ENCODE results near the gene AGK.
"Not testable (repeated sequence)": the region's sequence is repeated elsewhere in the genome, so short reads cannot be mapped to it uniquely, and the experiment has no call there.

Gene AGK

GRCh38 chr7:141571059-141571458 lies 19.8 kb downstream of the AGK start:
- Histone ChIP-seq H3K27ac (ENCODE audit: low read length) (no peak overlapping the region), H3K9ac (ENCODE audit: low read length in 2 of 2) (no peak overlapping the region), H3K4me3 (ENCODE audit: low read length in 2 of 2) (no peak overlapping the region), H3K36me3 (ENCODE audit: control insufficient read depth in 2 of 2, insufficient read depth in 2 of 2, low read length in 2 of 2) (peaks cover 0 to 5% of the 10 kb centered on the region in 2 donors), H3K27me3 (ENCODE audit: control insufficient read depth in 1 of 2, insufficient read depth in 2 of 2, low read length in 2 of 2) (no peaks in the 10 kb centered on the region), H3K9me3 (ENCODE audit: control insufficient read depth in 2 of 2, low read length in 2 of 2) (peaks cover 0 to under 1% of the 10 kb centered on the region in 2 donors), H3K4me1 (ENCODE audit: control insufficient read depth, insufficient read depth, low read length) (no peaks in the 10 kb centered on the region)

- Histone ChIP-seq H3K4me1 (ENCODE audit: control insufficient read depth, insufficient read depth, low read length) (no peaks in the 10 kb centered on the region), H3K27me3 (ENCODE audit: control insufficient read depth in 1 of 2, insufficient read depth in 2 of 2, low read length in 2 of 2) (no peaks in the 10 kb centered on the region), H3K9ac (ENCODE audit: low read length in 2 of 2) (no peak overlapping the region), H3K36me3 (ENCODE audit: control insufficient read depth in 2 of 2, insufficient read depth in 2 of 2, low read length in 2 of 2) (peaks cover 0 to 2% of the 10 kb centered on the region in 2 donors), H3K27ac (ENCODE audit: low read length) (no peak overlapping the region), H3K9me3 (ENCODE audit: control insufficient read depth in 2 of 2, low read length in 2 of 2) (peaks cover 0 to 2% of the 10 kb centered on the region in 2 donors), H3K4me3 (ENCODE audit: low read length in 2 of 2) (no peak overlapping the region)
Measured at GRCh38 chr7:141572175-141572574, 21.0 kb downstream of the AGK start.

GRCh38 chr7:141573511-141573910 lies 22.3 kb downstream of the AGK start:
- Histone ChIP-seq H3K36me3 (ENCODE audit: control insufficient read depth in 2 of 2, insufficient read depth in 2 of 2, low read length in 2 of 2) (peaks cover 0 to 2% of the 10 kb centered on the region in 2 donors), H3K9me3 (ENCODE audit: control insufficient read depth in 2 of 2, low read length in 2 of 2) (peaks cover 0 to 2% of the 10 kb centered on the region in 2 donors), H3K27ac (ENCODE audit: low read length) (no peak overlapping the region), H3K27me3 (ENCODE audit: control insufficient read depth in 1 of 2, insufficient read depth in 2 of 2, low read length in 2 of 2) (no peaks in the 10 kb centered on the region), H3K4me1 (ENCODE audit: control insufficient read depth, insufficient read depth, low read length) (no peaks in the 10 kb centered on the region), H3K9ac (ENCODE audit: low read length in 2 of 2) (no peak overlapping the region), H3K4me3 (ENCODE audit: low read length in 2 of 2) (no peak overlapping the region)

- H3K27me3 ChIP-seq (ENCODE audit: control insufficient read depth in 1 of 2, insufficient read depth in 2 of 2, low read length in 2 of 2), result no peaks in the 10 kb centered on the region
- no peak overlapping the region for H3K4me3 ChIP-seq (ENCODE audit: low read length in 2 of 2)
- peaks cover 0 to 2% of the 10 kb centered on the region in 2 donors for H3K36me3 ChIP-seq (ENCODE audit: control insufficient read depth in 2 of 2, insufficient read depth in 2 of 2, low read length in 2 of 2)
Measured at GRCh38 chr7:141575164-141575563, 24.0 kb downstream of the AGK start.

GRCh38 chr7:141575654-141576448 lies 24.6 kb downstream of the AGK start:
- Histone ChIP-seq H3K9me3 (ENCODE audit: control insufficient read depth in 2 of 2, low read length in 2 of 2) (peaks cover 0 to 2% of the 10 kb centered on the region in 2 donors), H3K4me1 (ENCODE audit: control insufficient read depth, insufficient read depth, low read length) (no peaks in the 10 kb centered on the region), H3K27ac (ENCODE audit: low read length) (no peak overlapping the region), H3K4me3 (ENCODE audit: low read length in 2 of 2) (no peak overlapping the region), H3K9ac (ENCODE audit: low read length in 2 of 2) (no peak overlapping the region), H3K27me3 (ENCODE audit: control insufficient read depth in 1 of 2, insufficient read depth in 2 of 2, low read length in 2 of 2) (no peaks in the 10 kb centered on the region), H3K36me3 (ENCODE audit: control insufficient read depth in 2 of 2, insufficient read depth in 2 of 2, low read length in 2 of 2) (peaks cover 0 to 2% of the 10 kb centered on the region in 2 donors)

More at GRCh38 chr7:141575164-141575563, 24.0 kb downstream of the AGK start:
- no peaks in the 10 kb centered on the region for H3K4me1 ChIP-seq (ENCODE audit: control insufficient read depth, insufficient read depth, low read length)
- H3K9ac ChIP-seq (ENCODE audit: low read length in 2 of 2), result no peak overlapping the region
- H3K9me3 ChIP-seq (ENCODE audit: control insufficient read depth in 2 of 2, low read length in 2 of 2), result peaks cover 0 to 2% of the 10 kb centered on the region in 2 donors
- no peak overlapping the region for H3K27ac ChIP-seq (ENCODE audit: low read length)

GRCh38 chr7:141577043-141577839 lies 26.0 kb downstream of the AGK start:
- Histone ChIP-seq H3K9me3 (ENCODE audit: control insufficient read depth in 2 of 2, low read length in 2 of 2) (peaks cover 0 to 2% of the 10 kb centered on the region in 2 donors), H3K4me3 (ENCODE audit: low read length in 2 of 2) (no peak overlapping the region), H3K27me3 (ENCODE audit: control insufficient read depth in 1 of 2, insufficient read depth in 2 of 2, low read length in 2 of 2) (no peaks in the 10 kb centered on the region), H3K4me1 (ENCODE audit: control insufficient read depth, insufficient read depth, low read length) (no peaks in the 10 kb centered on the region), H3K27ac (ENCODE audit: low read length) (no peak overlapping the region), H3K36me3 (ENCODE audit: control insufficient read depth in 2 of 2, insufficient read depth in 2 of 2, low read length in 2 of 2) (peaks cover 0 to 2% of the 10 kb centered on the region in 2 donors), H3K9ac (ENCODE audit: low read length in 2 of 2) (no peak overlapping the region)

GRCh38 chr7:141579953-141580352 lies 28.7 kb downstream of the AGK start:
- not testable (repeated sequence) for H3K4me1 ChIP-seq (ENCODE audit: control insufficient read depth, insufficient read depth, low read length); H3K36me3 ChIP-seq (ENCODE audit: control insufficient read depth in 2 of 2, insufficient read depth in 2 of 2, low read length in 2 of 2); H3K27ac ChIP-seq (ENCODE audit: low read length); H3K27me3 ChIP-seq (ENCODE audit: control insufficient read depth in 1 of 2, insufficient read depth in 2 of 2, low read length in 2 of 2); H3K4me3 ChIP-seq (ENCODE audit: low read length in 2 of 2); H3K9me3 ChIP-seq (ENCODE audit: control insufficient read depth in 2 of 2, low read length in 2 of 2); H3K9ac ChIP-seq (ENCODE audit: low read length in 2 of 2)

GRCh38 chr7:141582063-141582462 lies 30.9 kb downstream of the AGK start:
- H3K27me3 ChIP-seq (ENCODE audit: control insufficient read depth in 1 of 2, insufficient read depth in 2 of 2, low read length in 2 of 2); H3K27ac ChIP-seq (ENCODE audit: low read length); H3K4me3 ChIP-seq (ENCODE audit: low read length in 2 of 2); H3K4me1 ChIP-seq (ENCODE audit: control insufficient read depth, insufficient read depth, low read length); H3K9me3 ChIP-seq (ENCODE audit: control insufficient read depth in 2 of 2, low read length in 2 of 2); H3K36me3 ChIP-seq (ENCODE audit: control insufficient read depth in 2 of 2, insufficient read depth in 2 of 2, low read length in 2 of 2); H3K9ac ChIP-seq (ENCODE audit: low read length in 2 of 2): not testable (repeated sequence)

GRCh38 chr7:141584935-141585334 lies 33.7 kb downstream of the AGK start:
- no peak overlapping the region for H3K9ac ChIP-seq (ENCODE audit: low read length in 2 of 2)
- no peak overlapping the region for H3K4me3 ChIP-seq (ENCODE audit: low read length in 2 of 2)
- H3K9me3 ChIP-seq (ENCODE audit: control insufficient read depth in 2 of 2, low read length in 2 of 2), result no peaks in the 10 kb centered on the region
- H3K27ac ChIP-seq (ENCODE audit: low read length), result no peak overlapping the region
- no peaks in the 10 kb centered on the region for H3K4me1 ChIP-seq (ENCODE audit: control insufficient read depth, insufficient read depth, low read length)
- peaks cover 0 to 2% of the 10 kb centered on the region in 2 donors for H3K36me3 ChIP-seq (ENCODE audit: control insufficient read depth in 2 of 2, insufficient read depth in 2 of 2, low read length in 2 of 2)
- no peaks in the 10 kb centered on the region for H3K27me3 ChIP-seq (ENCODE audit: control insufficient read depth in 1 of 2, insufficient read depth in 2 of 2, low read length in 2 of 2)

GRCh38 chr7:141585592-141586510 lies 34.6 kb downstream of the AGK start:
- H3K27ac ChIP-seq (ENCODE audit: low read length), result no peak overlapping the region
- peaks cover 0 to 2% of the 10 kb centered on the region in 2 donors for H3K36me3 ChIP-seq (ENCODE audit: control insufficient read depth in 2 of 2, insufficient read depth in 2 of 2, low read length in 2 of 2)
- H3K9me3 ChIP-seq (ENCODE audit: control insufficient read depth in 2 of 2, low read length in 2 of 2), result no peaks in the 10 kb centered on the region
- H3K9ac ChIP-seq (ENCODE audit: low read length in 2 of 2), result no peak overlapping the region
- H3K4me3 ChIP-seq (ENCODE audit: low read length in 2 of 2), result no peak overlapping the region
- no peaks in the 10 kb centered on the region for H3K4me1 ChIP-seq (ENCODE audit: control insufficient read depth, insufficient read depth, low read length)
- H3K27me3 ChIP-seq (ENCODE audit: control insufficient read depth in 1 of 2, insufficient read depth in 2 of 2, low read length in 2 of 2), result no peaks in the 10 kb centered on the region
